ENCODE data around the gene STAB2.
A peak's percentile ranks its signal among the peaks of the same experiment; 100 is the strongest.

DNA sequence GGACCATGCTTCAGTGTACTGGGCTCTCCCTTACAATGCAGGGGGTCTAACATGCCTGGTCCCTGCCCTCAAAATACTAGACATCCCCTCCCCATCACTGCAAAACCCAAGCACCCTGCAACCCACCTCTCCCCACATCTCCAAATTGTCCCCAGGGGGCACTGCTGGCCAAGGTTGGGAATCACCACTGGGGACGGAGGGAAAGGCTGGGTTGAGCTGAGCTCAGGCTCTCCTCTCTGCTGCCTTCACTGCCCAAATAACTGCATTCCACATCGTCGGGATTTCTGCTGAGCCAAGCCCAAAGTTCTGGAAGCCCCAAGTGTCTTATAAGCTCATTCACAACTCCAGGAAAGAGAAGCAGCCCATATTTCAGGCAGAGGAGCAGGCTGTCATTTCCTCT lies 184.4 kb downstream of the STAB2 start:
- TF ChIP-seq, protein P1, sequence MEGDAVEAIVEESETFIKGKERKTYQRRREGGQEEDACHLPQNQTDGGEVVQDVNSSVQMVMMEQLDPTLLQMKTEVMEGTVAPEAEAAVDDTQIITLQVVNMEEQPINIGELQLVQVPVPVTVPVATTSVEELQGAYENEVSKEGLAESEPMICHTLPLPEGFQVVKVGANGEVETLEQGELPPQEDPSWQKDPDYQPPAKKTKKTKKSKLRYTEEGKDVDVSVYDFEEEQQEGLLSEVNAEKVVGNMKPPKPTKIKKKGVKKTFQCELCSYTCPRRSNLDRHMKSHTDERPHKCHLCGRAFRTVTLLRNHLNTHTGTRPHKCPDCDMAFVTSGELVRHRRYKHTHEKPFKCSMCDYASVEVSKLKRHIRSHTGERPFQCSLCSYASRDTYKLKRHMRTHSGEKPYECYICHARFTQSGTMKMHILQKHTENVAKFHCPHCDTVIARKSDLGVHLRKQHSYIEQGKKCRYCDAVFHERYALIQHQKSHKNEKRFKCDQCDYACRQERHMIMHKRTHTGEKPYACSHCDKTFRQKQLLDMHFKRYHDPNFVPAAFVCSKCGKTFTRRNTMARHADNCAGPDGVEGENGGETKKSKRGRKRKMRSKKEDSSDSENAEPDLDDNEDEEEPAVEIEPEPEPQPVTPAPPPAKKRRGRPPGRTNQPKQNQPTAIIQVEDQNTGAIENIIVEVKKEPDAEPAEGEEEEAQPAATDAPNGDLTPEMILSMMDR (IDR thresholded peaks at IDR 0.05; ENCODE audit: low read depth, low read length) = peak; percentile 41
- TF ChIP-seq EZH2phosphoT487 (IDR thresholded peaks at IDR 0.05; ENCODE audit: low read depth) = no peak
